GM21528 (cell line): Measurements from ENCODE around the gene EGF.
"Not testable (repeated sequence)": the region's sequence is repeated elsewhere in the genome, so short reads cannot be mapped to it uniquely, and the experiment has no call there.

Experiments used
- ATAC-seq: cut with Tn5 transposase; IDR thresholded peaks from one replicate; pipeline ENCODE4 v1.9.1; 2021; ENCODE audit warnings: mild to moderate bottlenecking, moderate library complexity; ENCODE audit not compliant: unreplicated experiment, low FRiP score

EGF gene

DNA sequence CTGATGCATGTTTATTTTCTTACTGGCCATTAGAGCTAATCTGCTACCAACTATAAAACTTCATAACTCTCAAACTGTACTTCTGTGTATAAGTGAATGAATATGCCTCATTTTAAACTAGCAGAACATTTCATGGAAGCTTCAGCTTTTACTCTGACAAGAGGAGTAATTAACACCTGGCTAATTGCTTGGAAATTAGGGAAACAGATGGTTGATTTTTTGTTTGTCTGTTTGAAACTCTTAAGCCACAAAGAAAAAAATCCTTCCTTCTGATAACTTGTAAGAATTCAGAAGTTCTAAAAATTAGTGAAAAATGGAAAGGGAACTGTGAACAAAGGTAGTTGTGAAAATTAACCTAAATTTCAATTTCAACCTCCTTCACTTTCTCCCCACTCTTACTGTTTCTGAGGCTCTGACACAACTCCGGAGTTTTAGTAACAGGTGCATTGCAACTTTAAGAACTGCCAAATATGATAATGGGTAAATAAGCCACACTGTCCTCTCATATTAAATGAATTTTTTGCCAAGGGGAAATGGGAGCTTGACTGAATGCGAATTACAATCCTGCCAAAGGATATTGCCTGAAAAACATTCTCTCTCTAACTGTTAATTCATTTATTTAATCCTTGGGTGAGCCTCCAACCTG, 1.0 kb downstream of the EGF start:
- ATAC-seq = no peak

GRCh38 chr4:109914322-109914721, 1.6 kb downstream of the EGF start:
- ATAC-seq = no peak

- no peak for ATAC-seq
These were observed 2.8 kb downstream of the EGF start for GRCh38 chr4:109915385-109916026.

GRCh38 chr4:109916027-109916409, 3.3 kb downstream of the EGF start:
- ATAC-seq = no peak

- ATAC-seq = no peak
These were observed 8.7 kb downstream of the EGF start for GRCh38 chr4:109921384-109921808.

- no peak for ATAC-seq
These were observed 12.7 kb downstream of the EGF start for GRCh38 chr4:109925396-109925795.

GRCh38 chr4:109928327-109929045, 15.8 kb downstream of the EGF start:
- ATAC-seq = no peak

GRCh38 chr4:109930464-109930863, 17.8 kb downstream of the EGF start:
- no peak for ATAC-seq

DNA sequence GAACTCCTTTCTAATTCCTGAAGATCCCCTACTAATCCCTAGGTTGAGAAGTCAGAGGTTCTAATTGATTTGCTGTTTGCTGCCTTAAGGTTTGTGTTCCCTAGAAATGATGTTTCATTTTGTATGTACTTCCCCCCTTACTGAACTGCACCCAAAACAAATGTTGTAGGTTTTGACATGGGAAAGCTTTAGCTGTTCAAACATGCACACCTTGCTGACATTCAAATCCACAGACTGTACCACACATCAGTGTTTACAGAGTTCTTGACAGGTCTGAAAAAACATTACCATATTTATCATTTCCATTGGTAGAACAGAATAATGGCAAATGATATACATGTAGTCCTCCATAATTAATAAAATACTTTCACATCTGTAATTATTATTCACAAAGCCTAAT, 18.2 kb downstream of the EGF start:
- no peak for ATAC-seq

DNA sequence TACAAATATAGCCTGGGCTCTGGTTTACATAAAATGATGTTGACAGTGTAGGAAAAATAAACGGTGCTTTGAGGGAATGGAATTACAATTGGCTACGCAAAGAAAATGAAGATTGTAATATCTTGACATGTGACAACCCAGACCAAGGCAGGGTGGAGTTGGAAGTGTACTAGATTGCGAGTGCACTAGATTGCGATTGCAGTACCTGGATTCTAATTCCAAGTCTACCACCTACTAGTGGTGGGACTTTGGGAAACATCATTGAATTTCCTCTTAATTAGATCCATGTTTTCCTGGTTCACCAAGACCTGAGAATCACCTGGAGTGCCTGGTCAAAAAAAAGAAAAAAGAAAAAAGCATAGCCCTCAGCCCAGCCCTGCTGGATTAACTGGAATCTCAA, 18.6 kb downstream of the EGF start:
- ATAC-seq = no peak

DNA sequence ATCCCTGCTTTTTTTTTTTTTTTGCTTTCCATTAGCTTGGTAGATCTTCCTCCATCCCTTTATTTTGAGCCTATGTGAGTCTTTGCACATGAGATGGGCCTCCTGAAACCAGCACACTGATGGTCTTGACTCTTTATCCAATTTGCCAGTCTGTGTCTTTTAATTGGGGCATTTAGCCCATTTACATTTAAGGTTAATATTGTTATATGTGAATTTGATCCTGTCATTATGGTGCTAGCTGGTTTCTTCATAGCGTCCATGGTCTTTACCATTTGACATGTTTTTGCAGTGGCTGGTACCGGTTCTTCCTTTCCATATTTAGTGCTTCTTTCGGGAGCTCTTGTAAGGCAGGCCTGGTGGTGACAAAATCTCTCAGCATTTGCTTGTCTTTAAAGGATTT, 24.7 kb downstream of the EGF start:
- ATAC-seq = not testable (repeated sequence)

DNA sequence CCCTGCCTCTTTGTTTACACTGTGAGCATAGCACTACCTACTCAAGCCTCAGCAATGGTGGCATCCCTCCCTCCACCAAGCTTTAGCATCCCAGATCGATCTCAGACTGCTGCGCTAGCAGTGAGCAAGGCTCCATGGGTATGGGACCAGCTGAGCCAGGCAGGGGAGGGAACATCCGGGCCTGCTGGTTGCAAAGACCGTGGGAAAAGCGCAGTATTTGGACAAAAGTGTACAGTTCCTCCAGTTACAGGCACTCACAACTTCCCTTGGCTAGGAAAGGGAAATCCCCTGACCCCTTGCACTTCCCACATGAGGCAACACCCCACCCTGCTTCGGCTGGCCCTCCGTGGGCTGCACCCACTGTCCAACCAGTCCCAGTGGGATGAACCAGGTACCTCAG, 26.5 kb downstream of the EGF start:
- ATAC-seq = no peak

- no peak for ATAC-seq
These were observed 29.7 kb downstream of the EGF start for GRCh38 chr4:109942292-109942926.

DNA sequence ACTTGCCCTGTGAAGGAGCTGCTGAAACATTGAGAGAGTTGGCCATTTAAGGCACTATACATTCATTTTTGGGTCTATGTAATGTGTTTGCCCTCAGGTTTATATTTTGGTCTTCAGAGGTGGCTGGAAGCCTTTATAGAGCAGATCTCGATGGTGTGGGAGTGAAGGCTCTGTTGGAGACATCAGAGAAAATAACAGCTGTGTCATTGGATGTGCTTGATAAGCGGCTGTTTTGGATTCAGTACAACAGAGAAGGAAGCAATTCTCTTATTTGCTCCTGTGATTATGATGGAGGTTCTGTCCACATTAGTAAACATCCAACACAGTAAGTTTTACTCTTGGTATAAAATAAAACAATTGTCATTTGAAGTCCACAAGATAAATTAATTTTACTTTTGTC, 31.1 kb downstream of the EGF start:
- no peak for ATAC-seq

DNA sequence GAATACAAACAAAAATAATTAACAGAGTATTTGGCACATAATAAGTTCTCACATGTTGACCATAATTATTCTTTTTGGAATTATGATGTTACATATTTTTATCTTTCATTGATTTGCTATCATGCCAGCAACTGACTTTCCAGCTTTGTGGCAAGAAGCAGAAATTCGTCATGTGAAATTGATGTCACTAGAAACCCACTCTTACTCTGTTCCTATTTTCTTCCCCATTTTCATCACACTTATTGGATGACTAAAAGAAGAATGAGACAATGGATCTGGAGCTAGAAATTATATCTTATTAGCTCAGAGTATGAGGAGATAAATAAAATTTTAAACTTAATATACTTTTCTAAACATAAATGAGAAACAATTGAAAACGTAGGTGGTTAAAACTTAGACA, 31.9 kb downstream of the EGF start:
- ATAC-seq = no peak

DNA sequence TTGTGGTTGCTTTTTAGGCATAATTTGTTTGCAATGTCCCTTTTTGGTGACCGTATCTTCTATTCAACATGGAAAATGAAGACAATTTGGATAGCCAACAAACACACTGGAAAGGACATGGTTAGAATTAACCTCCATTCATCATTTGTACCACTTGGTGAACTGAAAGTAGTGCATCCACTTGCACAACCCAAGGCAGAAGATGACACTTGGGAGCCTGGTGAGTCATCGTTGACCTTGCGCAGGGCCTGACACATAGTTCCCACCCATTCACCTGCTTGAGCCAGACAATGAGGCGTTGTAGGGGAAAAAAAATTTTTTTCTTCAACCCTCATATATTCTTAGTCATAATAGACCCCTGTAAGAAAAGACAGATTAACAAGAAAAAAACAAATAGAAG, 32.4 kb downstream of the EGF start:
- no peak for ATAC-seq

- ATAC-seq = no peak
These were observed 33.4 kb downstream of the EGF start for GRCh38 chr4:109946120-109946519.

DNA sequence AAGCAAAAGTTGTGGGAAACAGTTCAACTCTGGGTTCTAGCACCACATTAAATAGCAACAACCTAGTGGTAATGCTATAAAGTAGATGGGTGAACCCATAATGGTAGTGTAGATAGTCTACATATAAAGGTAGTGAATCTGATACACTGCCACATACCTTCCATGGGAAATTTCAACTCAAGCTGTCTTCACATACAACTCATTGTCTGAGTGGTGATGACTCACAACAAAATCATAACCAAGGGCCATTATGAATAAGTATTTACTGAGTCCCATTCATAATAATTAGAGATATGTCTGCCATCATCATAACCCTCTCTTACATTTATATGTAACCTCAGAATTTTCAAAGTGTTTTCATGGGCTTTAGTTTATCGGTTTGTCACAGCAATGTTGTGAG, 34.8 kb downstream of the EGF start:
- ATAC-seq = no peak

DNA sequence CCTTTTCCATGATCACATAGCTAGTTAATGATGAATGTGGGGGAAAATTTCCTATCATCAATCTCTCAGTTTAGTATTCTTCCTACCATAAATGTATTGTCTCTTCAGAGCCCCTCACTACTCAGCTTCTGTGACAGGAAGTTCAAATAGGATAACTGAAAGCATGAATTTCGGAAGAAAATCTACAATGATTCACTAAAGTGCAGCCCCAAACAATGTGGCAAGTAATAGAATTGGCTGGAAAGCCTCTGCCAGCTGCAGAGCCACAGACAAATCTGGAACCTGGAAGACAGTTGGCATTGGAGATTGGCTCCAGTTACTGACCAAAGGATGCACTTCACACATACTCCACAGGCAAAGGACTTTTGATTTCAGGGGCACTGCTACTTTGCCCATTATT, 35.2 kb downstream of the EGF start:
- ATAC-seq = no peak

DNA sequence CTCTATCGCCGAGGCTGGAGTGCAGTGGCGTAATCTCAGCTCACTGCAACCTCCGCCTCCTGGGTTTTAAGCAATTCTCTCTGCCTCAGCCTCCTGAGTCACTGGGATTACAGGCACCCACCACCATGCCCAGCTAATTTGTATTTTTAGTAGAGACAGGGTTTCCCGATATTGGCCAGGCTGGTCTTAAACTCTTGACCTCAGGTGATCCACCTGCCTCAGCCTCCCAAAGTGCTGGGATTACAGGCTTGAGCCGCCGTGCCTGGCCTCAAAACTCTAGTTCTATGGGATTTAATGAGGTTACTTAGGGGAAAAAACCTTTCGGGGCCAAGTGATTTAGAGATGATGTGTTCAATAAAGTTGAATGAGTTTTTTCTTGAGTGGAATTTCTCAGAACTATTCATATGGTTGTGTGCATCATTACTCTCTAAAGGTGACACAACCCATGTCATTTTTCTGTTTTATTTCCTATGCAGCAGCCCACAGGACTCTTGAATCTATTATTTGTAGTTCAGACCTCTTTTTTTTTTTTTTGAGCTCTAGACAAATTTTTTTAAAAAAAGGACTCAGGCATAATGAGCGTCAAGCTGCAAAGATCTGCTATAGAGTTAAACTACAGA, 36.5 kb downstream of the EGF start:
- ATAC-seq = not testable (repeated sequence)

DNA sequence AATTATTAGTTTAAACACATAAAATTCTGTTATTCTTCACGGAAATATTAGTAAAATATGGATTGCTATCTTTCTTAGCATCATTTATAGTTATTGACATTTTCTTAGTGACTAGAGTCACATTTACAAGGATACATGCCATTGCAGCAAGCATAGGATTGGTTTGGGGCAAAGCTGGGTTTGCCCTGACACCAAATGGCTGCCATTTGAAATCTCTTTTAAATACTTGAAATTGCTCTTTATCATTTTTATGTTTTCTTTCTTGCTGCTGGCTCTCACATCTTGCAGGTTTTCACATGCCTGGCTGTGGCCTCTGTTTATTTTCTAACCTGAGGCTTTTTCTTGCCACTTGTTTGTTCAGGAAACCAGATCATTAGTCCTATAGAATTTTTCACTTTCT, 39.9 kb downstream of the EGF start:
- no peak for ATAC-seq
